ENCODE data around the gene KCNQ1.

The KCNQ1 gene

GRCh38 chr11:2523821-2524391 is 79.1 kb downstream of the KCNQ1 start:
- H3K27ac ChIP-seq (ENCODE audit: low read length): no peak overlapping the region
- H3K9ac ChIP-seq (ENCODE audit: low read length in 2 of 2): no peak overlapping the region
- no peaks in the 10 kb centered on the region for H3K36me3 ChIP-seq (ENCODE audit: control insufficient read depth in 2 of 2, insufficient read depth in 2 of 2, low read length in 2 of 2)
- peaks cover 2% of the 10 kb centered on the region for H3K4me1 ChIP-seq (ENCODE audit: control insufficient read depth, insufficient read depth, low read length)
- peaks cover 2 to 3% of the 10 kb centered on the region in 2 donors for H3K27me3 ChIP-seq (ENCODE audit: control insufficient read depth in 1 of 2, insufficient read depth in 2 of 2, low read length in 2 of 2)
- H3K9me3 ChIP-seq (ENCODE audit: control insufficient read depth in 2 of 2, low read length in 2 of 2): no peaks in the 10 kb centered on the region
- H3K4me3 ChIP-seq (ENCODE audit: low read length in 2 of 2): no peak overlapping the region

- peaks cover 2% of the 10 kb centered on the region for H3K4me1 ChIP-seq (ENCODE audit: control insufficient read depth, insufficient read depth, low read length)
- no peak overlapping the region for H3K9ac ChIP-seq (ENCODE audit: low read length in 2 of 2)
These were observed 79.8 kb downstream of the KCNQ1 start for GRCh38 chr11:2524446-2525165.

GRCh38 chr11:2525166-2525861 is 80.5 kb downstream of the KCNQ1 start:
- Histone ChIP-seq H3K9ac (ENCODE audit: low read length in 2 of 2) (no peak overlapping the region), H3K27ac (ENCODE audit: low read length) (no peak overlapping the region), H3K9me3 (ENCODE audit: control insufficient read depth in 2 of 2, low read length in 2 of 2) (no peaks in the 10 kb centered on the region), H3K4me1 (ENCODE audit: control insufficient read depth, insufficient read depth, low read length) (peaks cover 2% of the 10 kb centered on the region), H3K4me3 (ENCODE audit: low read length in 2 of 2) (no peak overlapping the region), H3K36me3 (ENCODE audit: control insufficient read depth in 2 of 2, insufficient read depth in 2 of 2, low read length in 2 of 2) (no peaks in the 10 kb centered on the region), H3K27me3 (ENCODE audit: control insufficient read depth in 1 of 2, insufficient read depth in 2 of 2, low read length in 2 of 2) (peaks cover 2 to 3% of the 10 kb centered on the region in 2 donors)

More at GRCh38 chr11:2524446-2525165, 79.8 kb downstream of the KCNQ1 start:
- no peaks in the 10 kb centered on the region for H3K9me3 ChIP-seq (ENCODE audit: control insufficient read depth in 2 of 2, low read length in 2 of 2)
- H3K27ac ChIP-seq (ENCODE audit: low read length): no peak overlapping the region
- no peak overlapping the region for H3K4me3 ChIP-seq (ENCODE audit: low read length in 2 of 2)
- no peaks in the 10 kb centered on the region for H3K36me3 ChIP-seq (ENCODE audit: control insufficient read depth in 2 of 2, insufficient read depth in 2 of 2, low read length in 2 of 2)
- H3K27me3 ChIP-seq (ENCODE audit: control insufficient read depth in 1 of 2, insufficient read depth in 2 of 2, low read length in 2 of 2): peaks cover 2 to 3% of the 10 kb centered on the region in 2 donors

- no peak overlapping the region for H3K9ac ChIP-seq (ENCODE audit: low read length in 2 of 2)
- no peak overlapping the region for H3K27ac ChIP-seq (ENCODE audit: low read length)
- no peak overlapping the region for H3K4me3 ChIP-seq (ENCODE audit: low read length in 2 of 2)
- H3K4me1 ChIP-seq (ENCODE audit: control insufficient read depth, insufficient read depth, low read length): peaks cover 2% of the 10 kb centered on the region
- no peaks in the 10 kb centered on the region for H3K9me3 ChIP-seq (ENCODE audit: control insufficient read depth in 2 of 2, low read length in 2 of 2)
- no peaks in the 10 kb centered on the region for H3K36me3 ChIP-seq (ENCODE audit: control insufficient read depth in 2 of 2, insufficient read depth in 2 of 2, low read length in 2 of 2)
- H3K27me3 ChIP-seq (ENCODE audit: control insufficient read depth in 1 of 2, insufficient read depth in 2 of 2, low read length in 2 of 2): peaks cover 2 to 3% of the 10 kb centered on the region in 2 donors
These were observed 81.4 kb downstream of the KCNQ1 start for GRCh38 chr11:2525941-2526807.

- no peak overlapping the region for H3K9ac ChIP-seq (ENCODE audit: low read length in 2 of 2)
- peaks cover 2 to 3% of the 10 kb centered on the region in 2 donors for H3K27me3 ChIP-seq (ENCODE audit: control insufficient read depth in 1 of 2, insufficient read depth in 2 of 2, low read length in 2 of 2)
- H3K27ac ChIP-seq (ENCODE audit: low read length): no peak overlapping the region
- H3K4me1 ChIP-seq (ENCODE audit: control insufficient read depth, insufficient read depth, low read length): peaks cover 2% of the 10 kb centered on the region
- no peak overlapping the region for H3K4me3 ChIP-seq (ENCODE audit: low read length in 2 of 2)
- H3K36me3 ChIP-seq (ENCODE audit: control insufficient read depth in 2 of 2, insufficient read depth in 2 of 2, low read length in 2 of 2): no peaks in the 10 kb centered on the region
- H3K9me3 ChIP-seq (ENCODE audit: control insufficient read depth in 2 of 2, low read length in 2 of 2): no peaks in the 10 kb centered on the region
These were observed 82.1 kb downstream of the KCNQ1 start for GRCh38 chr11:2526808-2527381.

DNA sequence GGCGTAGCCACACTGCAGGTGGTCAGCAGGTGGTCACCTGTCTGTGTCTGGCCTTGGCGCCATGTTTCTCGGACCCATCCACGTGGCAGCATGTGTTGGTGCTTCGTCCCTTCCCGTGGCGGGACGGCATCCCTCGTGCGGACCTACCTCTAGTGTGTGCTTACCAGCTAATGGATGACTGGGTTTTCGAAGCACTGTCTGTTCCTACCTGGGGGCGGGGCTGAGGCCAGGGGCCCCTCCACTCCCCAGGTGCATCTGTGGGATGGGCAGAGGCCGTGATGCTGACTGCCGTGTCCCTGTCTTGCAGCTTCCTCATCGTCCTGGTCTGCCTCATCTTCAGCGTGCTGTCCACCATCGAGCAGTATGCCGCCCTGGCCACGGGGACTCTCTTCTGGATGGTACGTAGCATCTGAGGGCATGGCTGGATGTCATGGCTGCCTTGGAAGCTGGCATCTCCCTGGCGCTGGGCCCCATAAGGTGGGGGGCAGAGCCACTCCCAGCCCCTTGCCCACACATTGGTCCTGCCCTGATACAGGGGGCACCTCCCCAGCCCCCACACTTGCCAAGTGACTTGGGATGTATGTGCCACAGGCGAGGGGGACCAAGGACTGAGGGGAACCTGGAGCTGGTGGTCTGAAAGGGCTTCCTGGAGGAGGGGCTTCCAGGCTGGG is 82.9 kb downstream of the KCNQ1 start:
- Histone ChIP-seq H3K4me1 (ENCODE audit: control insufficient read depth, insufficient read depth, low read length) (peaks cover 4% of the 10 kb centered on the region), H3K9me3 (ENCODE audit: control insufficient read depth in 2 of 2, low read length in 2 of 2) (no peaks in the 10 kb centered on the region), H3K36me3 (ENCODE audit: control insufficient read depth in 2 of 2, insufficient read depth in 2 of 2, low read length in 2 of 2) (no peaks in the 10 kb centered on the region), H3K4me3 (ENCODE audit: low read length in 2 of 2) (no peak overlapping the region), H3K27ac (ENCODE audit: low read length) (no peak overlapping the region), H3K9ac (ENCODE audit: low read length in 2 of 2) (no peak overlapping the region), H3K27me3 (ENCODE audit: control insufficient read depth in 1 of 2, insufficient read depth in 2 of 2, low read length in 2 of 2) (peaks cover 2 to 3% of the 10 kb centered on the region in 2 donors)

DNA sequence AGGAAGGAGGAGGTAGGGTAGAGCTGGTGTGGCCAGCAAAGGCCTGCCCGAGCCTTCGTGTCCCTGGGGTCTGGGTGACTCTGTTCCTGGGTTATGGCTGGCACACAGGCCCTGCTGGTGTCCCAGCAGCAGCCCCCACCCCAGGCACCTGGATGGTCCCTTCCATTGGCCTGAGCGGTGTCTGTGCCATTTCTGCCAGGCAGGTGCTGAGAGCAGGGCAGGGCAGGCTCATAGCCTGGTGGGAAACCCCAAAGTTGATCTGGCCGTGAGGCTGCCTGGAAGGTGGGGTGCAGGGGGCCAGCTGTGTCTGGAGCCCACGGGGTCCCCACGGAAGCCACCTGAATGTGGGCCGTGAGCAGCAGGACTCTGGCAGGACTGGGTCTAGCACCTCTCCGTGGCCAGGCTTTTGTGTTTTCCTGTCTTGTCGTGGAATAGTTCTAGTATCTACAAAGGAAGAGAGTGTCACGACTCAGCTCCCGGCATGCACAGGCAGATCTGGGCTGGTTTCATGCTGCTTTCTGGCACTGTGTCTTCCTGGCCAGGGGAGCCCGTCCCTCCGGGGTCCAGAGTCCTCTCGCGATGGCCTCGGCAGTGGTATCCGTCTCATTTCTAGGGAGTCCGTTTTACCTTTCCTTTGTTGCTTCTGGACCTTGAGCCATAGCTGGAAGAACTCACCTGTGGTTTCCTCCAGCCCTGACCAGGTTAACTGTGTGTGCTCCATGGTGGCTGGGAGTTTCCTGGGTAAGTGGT is 83.7 kb downstream of the KCNQ1 start:
- Histone ChIP-seq H3K9ac (ENCODE audit: low read length in 2 of 2) (no peak overlapping the region), H3K4me1 (ENCODE audit: control insufficient read depth, insufficient read depth, low read length) (peaks cover 11% of the 10 kb centered on the region), H3K9me3 (ENCODE audit: control insufficient read depth in 2 of 2, low read length in 2 of 2) (no peaks in the 10 kb centered on the region), H3K27me3 (ENCODE audit: control insufficient read depth in 1 of 2, insufficient read depth in 2 of 2, low read length in 2 of 2) (peaks cover 2 to 3% of the 10 kb centered on the region in 2 donors), H3K36me3 (ENCODE audit: control insufficient read depth in 2 of 2, insufficient read depth in 2 of 2, low read length in 2 of 2) (no peaks in the 10 kb centered on the region), H3K27ac (ENCODE audit: low read length) (no peak overlapping the region), H3K4me3 (ENCODE audit: low read length in 2 of 2) (no peak overlapping the region)

DNA sequence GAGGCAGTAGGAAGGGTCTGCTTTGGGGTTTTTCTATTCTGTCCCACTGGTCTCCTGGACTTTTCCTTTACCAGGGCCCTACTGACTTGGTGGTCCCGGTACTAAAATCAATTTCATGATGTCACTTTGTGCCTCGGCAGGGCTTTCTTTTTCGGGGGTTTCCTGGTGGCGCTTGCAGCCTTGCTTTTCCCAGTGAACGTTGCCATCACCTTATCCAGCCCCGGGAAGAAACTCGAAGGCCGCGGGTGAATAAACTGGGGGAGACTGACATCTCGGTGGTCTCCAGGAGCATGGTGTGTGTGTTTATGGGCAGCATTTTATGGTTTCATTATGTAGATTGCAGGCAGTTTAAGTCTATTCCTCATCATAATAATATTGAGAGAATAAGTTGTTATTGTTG is 84.4 kb downstream of the KCNQ1 start:
- Histone ChIP-seq H3K9me3 (ENCODE audit: control insufficient read depth in 2 of 2, low read length in 2 of 2) (no peaks in the 10 kb centered on the region), H3K27ac (ENCODE audit: low read length) (no peak overlapping the region), H3K36me3 (ENCODE audit: control insufficient read depth in 2 of 2, insufficient read depth in 2 of 2, low read length in 2 of 2) (no peaks in the 10 kb centered on the region), H3K27me3 (ENCODE audit: control insufficient read depth in 1 of 2, insufficient read depth in 2 of 2, low read length in 2 of 2) (peaks cover 2% of the 10 kb centered on the region in 2 donors), H3K4me3 (ENCODE audit: low read length in 2 of 2) (no peak overlapping the region), H3K4me1 (ENCODE audit: control insufficient read depth, insufficient read depth, low read length) (peaks cover 16% of the 10 kb centered on the region), H3K9ac (ENCODE audit: low read length in 2 of 2) (no peak overlapping the region)

DNA sequence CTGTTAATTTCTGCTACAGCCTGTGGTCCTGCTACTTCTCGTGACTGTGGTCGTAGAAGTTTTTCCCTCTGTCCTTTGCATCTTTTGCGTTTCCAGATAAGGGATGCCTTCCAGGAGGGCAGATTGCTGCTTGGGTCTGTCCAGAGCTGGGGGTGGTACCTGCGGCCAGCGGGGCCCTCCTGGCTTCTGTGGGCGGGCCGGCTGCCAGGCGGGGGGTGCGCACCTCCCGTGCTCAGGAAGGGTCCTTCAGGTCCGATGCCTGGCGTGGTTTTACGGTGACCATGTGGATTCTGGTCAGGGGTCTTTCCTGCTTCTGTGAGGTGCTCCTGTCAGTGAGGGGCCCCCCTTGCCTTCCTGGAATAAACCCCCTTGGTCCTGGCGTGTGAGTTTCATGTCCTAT is 84.8 kb downstream of the KCNQ1 start:
- no peaks in the 10 kb centered on the region for H3K9me3 ChIP-seq (ENCODE audit: control insufficient read depth in 2 of 2, low read length in 2 of 2)
- H3K4me1 ChIP-seq (ENCODE audit: control insufficient read depth, insufficient read depth, low read length): peaks cover 16% of the 10 kb centered on the region
- H3K27ac ChIP-seq (ENCODE audit: low read length): no peak overlapping the region
- H3K4me3 ChIP-seq (ENCODE audit: low read length in 2 of 2): no peak overlapping the region
- no peaks in the 10 kb centered on the region for H3K36me3 ChIP-seq (ENCODE audit: control insufficient read depth in 2 of 2, insufficient read depth in 2 of 2, low read length in 2 of 2)
- H3K27me3 ChIP-seq (ENCODE audit: control insufficient read depth in 1 of 2, insufficient read depth in 2 of 2, low read length in 2 of 2): peaks cover 2% of the 10 kb centered on the region in 2 donors
- no peak overlapping the region for H3K9ac ChIP-seq (ENCODE audit: low read length in 2 of 2)
